ENCODE results near the gene CDCA7.

DNA sequence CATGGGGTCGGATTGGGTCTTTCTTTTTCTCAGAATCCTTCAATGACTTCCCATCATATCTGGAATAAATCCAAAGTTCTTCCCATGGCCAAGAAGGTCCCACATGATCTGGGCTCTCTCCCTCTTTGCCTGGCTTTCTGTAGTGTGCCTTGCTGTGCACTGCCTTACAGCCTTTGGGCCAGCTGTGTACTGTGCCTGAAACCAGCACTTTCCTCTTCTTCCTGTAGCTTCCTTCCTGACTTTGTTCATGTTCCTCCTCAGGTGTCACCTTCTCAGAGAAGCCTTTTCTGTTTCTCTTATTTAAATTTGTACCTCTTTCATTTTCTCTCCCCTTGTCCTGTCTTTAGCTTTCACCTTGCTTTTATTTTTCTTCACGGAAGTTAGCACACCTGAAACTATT lies 4.3 kb upstream of the CDCA7 start:
- TF ChIP-seq, protein P1, sequence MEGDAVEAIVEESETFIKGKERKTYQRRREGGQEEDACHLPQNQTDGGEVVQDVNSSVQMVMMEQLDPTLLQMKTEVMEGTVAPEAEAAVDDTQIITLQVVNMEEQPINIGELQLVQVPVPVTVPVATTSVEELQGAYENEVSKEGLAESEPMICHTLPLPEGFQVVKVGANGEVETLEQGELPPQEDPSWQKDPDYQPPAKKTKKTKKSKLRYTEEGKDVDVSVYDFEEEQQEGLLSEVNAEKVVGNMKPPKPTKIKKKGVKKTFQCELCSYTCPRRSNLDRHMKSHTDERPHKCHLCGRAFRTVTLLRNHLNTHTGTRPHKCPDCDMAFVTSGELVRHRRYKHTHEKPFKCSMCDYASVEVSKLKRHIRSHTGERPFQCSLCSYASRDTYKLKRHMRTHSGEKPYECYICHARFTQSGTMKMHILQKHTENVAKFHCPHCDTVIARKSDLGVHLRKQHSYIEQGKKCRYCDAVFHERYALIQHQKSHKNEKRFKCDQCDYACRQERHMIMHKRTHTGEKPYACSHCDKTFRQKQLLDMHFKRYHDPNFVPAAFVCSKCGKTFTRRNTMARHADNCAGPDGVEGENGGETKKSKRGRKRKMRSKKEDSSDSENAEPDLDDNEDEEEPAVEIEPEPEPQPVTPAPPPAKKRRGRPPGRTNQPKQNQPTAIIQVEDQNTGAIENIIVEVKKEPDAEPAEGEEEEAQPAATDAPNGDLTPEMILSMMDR (IDR thresholded peaks at IDR 0.05): no peak
- no peak for TF ChIP-seq POLR2A (IDR thresholded peaks at IDR 0.05)
